ENCODE measurements around the gene PAX2. TPM values are rescaled to one million over a fixed set of nuclear protein-coding genes. Genes with fewer than 3 reads are reported as not detected.

Gene PAX2
- total RNA-seq, 1 experiment from 2014 or later: not detected

- Mint-ChIP-seq H3K36me3 (ENCODE audit: insufficient read depth in 1 of 3, low read depth in 3 of 3) (no peaks in the 10 kb centered on the region), H3K27me3 (ENCODE audit: low read depth) (peaks cover 68% of the 10 kb centered on the region), H3K4me3 (peak overlapping the region in 1 of 2 experiments; percentile 33; a peak in 1 of 5 replicates), H3K27ac (no peak overlapping the region; a peak in 1 of 7 replicates), H3K4me1 (peaks cover 32 to 43% of the 10 kb centered on the region in 2 experiments), H3K9me3 (no peaks in the 10 kb centered on the region)
- H2BK15ac ChIP-seq (ENCODE audit: low read depth, low read length): no peak overlapping the region
- no peak overlapping the region for H2AFZ ChIP-seq (ENCODE audit: low read length)
- H3K4me1 ChIP-seq (ENCODE audit: insufficient read depth, low read length): peaks cover 13% of the 10 kb centered on the region; the same call in 1 of the 2 replicates
- H3K23me2 ChIP-seq (ENCODE audit: insufficient read length, low read depth, low read length, poor library complexity, severe bottlenecking): no peaks in the 10 kb centered on the region
- H2BK5ac ChIP-seq (ENCODE audit: insufficient read length, low read length): no peak overlapping the region
- H2BK120ac ChIP-seq (ENCODE audit: low read depth, low read length, poor library complexity, severe bottlenecking): no peak overlapping the region
- no peak overlapping the region for H2BK20ac ChIP-seq (ENCODE audit: low read depth, low read length, poor library complexity, severe bottlenecking)
- no peaks in the 10 kb centered on the region for H4K20me1 ChIP-seq (ENCODE audit: control insufficient read depth, insufficient read depth, insufficient read length)
- H4K8ac ChIP-seq (replicated peaks; ENCODE audit: insufficient read length, low read depth, low read length): no peak overlapping the region
- H3K27ac ChIP-seq (ENCODE audit: insufficient read length, low read depth, low read length): no peak overlapping the region
- no peak overlapping the region for H3K4ac ChIP-seq (ENCODE audit: low read depth, low read length)
- no peak overlapping the region for H3T11ph ChIP-seq (ENCODE audit: low read length)
- no peaks in the 10 kb centered on the region for H3K27me3 ChIP-seq (ENCODE audit: insufficient read depth, low read length)
- no peak overlapping the region for H3K56ac ChIP-seq (ENCODE audit: insufficient read length, low read depth, low read length)
- H4K5ac ChIP-seq (ENCODE audit: insufficient read length, low read depth, low read length): no peak overlapping the region
- no peak overlapping the region for H2AK5ac ChIP-seq (ENCODE audit: insufficient read length, low read length)
- peak; percentile 62 for DNase-seq
- 0 out of 3 replicates have a peak, but pooled peaks have one; percentile 28 for TF ChIP-seq CTCF (conservative IDR thresholded peaks at IDR 0.05)
- no CpG with 5 or more reads among the region's 18 CpGs for WGBS (ENCODE audit: extremely low coverage, insufficient read length, low lambda C conversion rate)
- no peak overlapping the region for H4K91ac ChIP-seq (ENCODE audit: insufficient read length, low read depth, low read length)
- H3K14ac ChIP-seq (ENCODE audit: insufficient read depth, low read length): peak overlapping the region; percentile 28
- H3K79me2 ChIP-seq (ENCODE audit: insufficient read depth, low read length): no peaks in the 10 kb centered on the region
- no peak overlapping the region for H2BK12ac ChIP-seq (ENCODE audit: insufficient read length, low read depth, low read length)
- peak overlapping the region; percentile 33 for H3K4me2 ChIP-seq (ENCODE audit: insufficient read depth, insufficient read length, low read length)
- H3K79me1 ChIP-seq (ENCODE audit: insufficient read depth, low read depth, low read length, poor library complexity, severe bottlenecking): no peaks in the 10 kb centered on the region
- H3K18ac ChIP-seq (ENCODE audit: insufficient read length, low read depth, low read length): peak overlapping the region; percentile 58
- no peak overlapping the region for H3K23ac ChIP-seq (ENCODE audit: insufficient read length, low read depth, low read length)
- no peaks in the 10 kb centered on the region for H3K9me3 ChIP-seq (ENCODE audit: control insufficient read depth, low read depth, low read length)
- H3K9ac ChIP-seq (ENCODE audit: extremely low read depth, insufficient read length, low read length): no peak overlapping the region
Observed at GRCh38 chr10:100788002-100788903, 42.9 kb downstream of the PAX2 start.
